Stimulated activated naive CD8-positive, alpha-beta T cell treated with anti-CD3 and anti-CD28 coated beads, Interleukin-15, Interleukin-2, amounts not matched to agents 100 U/mL and 50 U/mL, for 24 hours (primary cell): Measurements from ENCODE around the gene TAX1BP3.
"Not testable (repeated sequence)": the region's sequence is repeated elsewhere in the genome, so short reads cannot be mapped to it uniquely, and the experiment has no call there.

ENCODE experiments used
- ATAC-seq: fragments of 150-1000 bp; cut with Tn5 transposase; one replicate; pipeline ENCODE4 v1.10.0; 2021
- DNase-seq: peaks from one replicate; pipeline ENCODE4 v3.0.0; 2021

The TAX1BP3 gene, protein sequence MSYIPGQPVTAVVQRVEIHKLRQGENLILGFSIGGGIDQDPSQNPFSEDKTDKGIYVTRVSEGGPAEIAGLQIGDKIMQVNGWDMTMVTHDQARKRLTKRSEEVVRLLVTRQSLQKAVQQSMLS

DNA sequence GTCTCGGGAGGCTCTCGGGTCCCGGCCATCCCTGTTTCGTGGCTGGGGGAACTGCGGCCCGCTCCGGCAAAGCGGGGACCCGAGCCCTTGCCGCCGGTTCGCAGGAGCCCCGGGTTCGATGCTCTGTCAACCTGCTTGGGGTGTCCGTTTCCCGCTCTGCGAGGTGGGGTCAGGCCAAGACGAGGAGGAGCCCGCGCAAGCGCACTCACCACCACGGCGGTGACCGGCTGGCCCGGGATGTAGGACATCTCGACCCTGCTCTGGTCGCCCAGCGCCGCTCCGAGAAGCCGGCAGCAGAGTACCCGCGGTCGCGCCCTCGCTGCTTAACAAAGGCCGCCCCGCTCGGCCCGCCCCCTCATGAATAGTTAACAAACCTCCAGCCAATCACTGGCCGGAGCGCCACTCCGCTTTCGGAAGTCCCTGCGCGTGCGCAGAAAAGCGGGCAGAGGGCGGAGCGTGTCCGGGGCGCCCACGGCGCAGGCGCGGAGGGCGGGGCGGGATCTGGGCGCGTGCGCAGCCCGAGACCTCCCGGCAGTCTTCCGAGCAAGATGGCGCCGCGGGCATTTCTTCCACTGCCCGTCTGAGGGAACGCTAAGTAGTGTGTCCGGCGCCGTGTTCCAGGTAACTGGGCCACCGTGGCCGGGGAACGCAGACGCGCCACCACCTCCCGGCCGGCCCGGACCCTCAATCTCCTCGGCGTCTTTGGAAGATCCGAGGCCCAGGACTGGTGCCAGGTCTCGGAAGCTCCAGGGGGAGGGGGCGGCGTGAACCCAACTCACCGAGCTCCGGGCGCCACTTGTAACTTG is at the start of gene TAX1BP3, which contains the start of gene EMC6:
Gene TAX1BP3, minus strand, starts transcription at position 300 of the 806 bp plus-strand sequence. Its CDS starts 52 bp downstream, at position 248.
Gene EMC6, plus strand, starts transcription at position 534 of the 806 bp plus-strand sequence. CDS start 335 bp downstream, outside the sequence.
- DNase-seq: peak; percentile 100
- peak; percentile 95 for ATAC-seq

DNA sequence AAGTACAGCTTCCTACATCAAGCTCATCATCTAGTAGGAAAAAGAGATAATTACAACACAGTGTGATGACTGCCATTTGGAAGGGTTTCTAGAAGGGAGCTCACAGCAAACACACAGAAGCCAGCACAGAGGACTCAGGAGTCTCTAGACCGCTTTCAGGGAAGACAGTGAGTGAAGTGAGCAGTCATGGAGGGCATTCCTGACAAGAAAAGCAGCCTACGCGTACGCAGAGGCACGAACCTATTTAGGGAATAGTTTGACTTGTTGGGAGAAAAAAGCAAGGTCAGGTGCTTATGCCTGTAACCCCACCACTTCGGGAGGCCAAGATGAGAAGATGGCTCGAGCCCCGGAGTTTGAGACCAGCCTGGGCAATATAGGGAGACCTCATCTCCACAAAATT is 46.9 kb upstream of the TAX1BP3 start:
- no peak for DNase-seq
- ATAC-seq: no peak

DNA sequence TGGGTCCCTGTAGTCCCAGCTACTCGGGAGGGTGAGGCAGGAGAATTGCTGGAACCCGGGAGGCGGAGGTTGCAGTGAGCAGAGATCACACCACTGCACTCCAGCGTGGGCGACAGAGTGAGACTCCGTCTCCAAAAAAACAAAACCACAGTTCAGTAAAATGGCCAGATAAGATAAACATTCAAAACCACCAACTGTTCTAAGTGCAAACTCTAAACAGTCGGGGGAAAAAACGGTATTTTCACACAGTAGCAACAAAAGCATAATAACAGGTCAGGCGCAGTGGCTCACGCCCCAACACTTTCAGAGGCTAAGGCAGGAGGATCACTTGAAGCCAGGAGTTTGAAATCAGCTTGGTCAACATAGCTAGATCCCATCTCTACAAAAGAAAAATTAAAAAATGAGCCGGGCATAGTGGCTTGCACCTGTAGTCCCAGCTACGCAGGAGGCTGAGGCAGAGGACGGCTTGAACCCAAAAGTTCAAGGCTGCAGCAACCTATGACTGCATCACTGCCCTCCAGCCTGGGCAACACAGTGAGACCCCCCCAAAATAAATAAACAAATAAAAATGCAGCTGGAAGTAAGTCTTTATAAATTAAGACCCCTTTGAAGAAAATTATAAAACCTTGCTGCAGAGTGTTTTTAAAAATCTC is 44.6 kb upstream of the TAX1BP3 start:
- ATAC-seq (no peak), DNase-seq (no peak)

DNA sequence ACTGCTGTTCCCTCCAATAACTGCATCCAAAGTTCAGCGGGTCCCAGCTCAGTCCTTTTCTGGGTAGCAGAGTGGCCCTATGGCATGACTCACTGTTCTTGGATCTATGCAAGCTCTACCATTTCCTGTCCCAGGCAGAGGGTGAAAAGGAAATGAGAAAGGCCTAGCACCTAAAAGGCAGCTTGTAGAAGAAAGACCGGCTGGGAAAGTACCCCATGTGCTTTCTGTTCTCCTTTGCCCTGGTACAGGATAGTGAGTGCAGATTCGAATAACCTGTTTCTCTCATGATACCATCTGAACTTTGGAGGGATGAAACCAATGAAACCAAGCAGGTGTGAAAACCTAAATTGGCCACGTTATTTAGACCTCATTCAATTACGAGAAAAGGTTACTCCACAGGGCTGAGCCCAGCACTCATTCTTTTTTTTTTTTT is 42.6 kb upstream of the TAX1BP3 start:
- ATAC-seq: peak; percentile 100
- peak; percentile 69 for DNase-seq

DNA sequence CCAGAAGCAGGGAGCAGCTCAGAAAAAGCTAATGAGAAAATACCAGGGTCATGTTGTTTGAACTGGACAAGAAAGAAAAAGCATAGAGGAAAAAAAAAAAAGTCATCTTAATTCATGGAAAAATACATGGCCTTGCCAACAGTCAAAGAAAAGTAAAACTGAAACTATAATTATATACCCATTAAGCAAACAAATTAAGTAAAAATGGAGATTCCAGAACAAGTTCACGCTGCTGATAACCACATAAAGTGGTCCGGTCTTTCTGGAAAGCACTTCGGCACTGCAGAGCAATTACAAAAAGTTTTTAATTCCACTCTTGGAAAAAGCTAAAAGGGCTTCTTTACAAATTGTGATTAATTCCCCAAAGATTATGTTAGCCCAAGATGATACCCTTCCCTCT is 40.0 kb upstream of the TAX1BP3 start:
- ATAC-seq: no peak
- no peak for DNase-seq

DNA sequence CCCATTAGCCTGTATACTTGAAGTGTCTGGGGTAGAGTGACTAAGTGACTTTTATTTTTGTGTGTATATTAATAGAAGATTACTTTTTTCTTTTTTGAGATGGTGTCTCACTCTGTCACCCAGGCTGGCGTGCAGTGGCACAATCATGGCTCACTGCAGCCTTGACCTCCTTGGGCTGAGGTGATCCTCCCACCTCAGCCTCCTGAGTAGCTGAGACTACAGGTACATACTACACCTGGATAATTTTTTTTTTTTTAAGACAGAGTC is 37.3 kb upstream of the TAX1BP3 start:
- not testable (repeated sequence) for DNase-seq, ATAC-seq

- DNase-seq (no peak), ATAC-seq (no peak)
These were observed 36.7 kb upstream of the TAX1BP3 start for GRCh38 chr17:3704931-3705717.

GRCh38 chr17:3702041-3702539 is 33.7 kb upstream of the TAX1BP3 start:
- DNase-seq, ATAC-seq: not testable (repeated sequence)

GRCh38 chr17:3699951-3700350 is 31.6 kb upstream of the TAX1BP3 start:
- no peak for ATAC-seq

GRCh38 chr17:3698139-3698538 is 29.8 kb upstream of the TAX1BP3 start:
- ATAC-seq (no peak), DNase-seq (no peak)

More at GRCh38 chr17:3699951-3700350, 31.6 kb upstream of the TAX1BP3 start:
- DNase-seq: no peak

GRCh38 chr17:3697103-3697476 is 28.7 kb upstream of the TAX1BP3 start:
- ATAC-seq (no peak), DNase-seq (no peak)

GRCh38 chr17:3695723-3696411 is 27.5 kb upstream of the TAX1BP3 start, which contains the start of gene P2RX5:
P2RX5 (minus strand) TSS chr17:3696155; CDS start chr17:3696005, 150 bp downstream.
- peak; percentile 29 for ATAC-seq
- DNase-seq: peak; percentile 59

DNA sequence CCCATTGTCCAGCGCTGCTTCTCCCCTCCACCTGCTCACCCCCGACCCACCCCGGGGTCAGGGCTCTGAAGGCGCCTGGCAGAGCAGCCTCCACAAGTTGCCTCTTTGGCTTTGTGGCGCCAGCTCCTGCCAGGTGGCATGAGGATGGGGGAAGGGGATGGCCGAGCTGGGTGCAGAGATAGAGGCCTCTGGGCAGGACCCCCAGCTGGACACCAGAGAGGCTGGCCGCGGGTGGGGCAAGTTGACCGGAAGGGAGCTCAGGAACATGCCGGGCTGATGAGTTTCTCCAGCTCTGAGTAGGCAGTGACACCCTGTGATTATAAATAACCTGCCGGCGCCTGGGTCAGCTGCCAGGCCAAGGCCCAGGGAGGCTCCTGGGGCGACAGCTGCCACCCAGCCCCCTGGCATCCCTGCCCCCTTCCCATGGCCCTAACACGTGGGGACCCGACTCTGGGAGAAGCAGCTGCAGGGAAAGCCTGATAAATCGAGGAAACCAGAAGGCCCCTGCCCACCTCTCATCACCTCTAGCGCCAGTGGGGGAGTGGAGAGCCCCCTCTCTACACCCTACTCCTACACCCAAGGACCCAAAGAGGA is 26.8 kb upstream of the TAX1BP3 start:
- DNase-seq: no peak
- ATAC-seq: no peak

DNA sequence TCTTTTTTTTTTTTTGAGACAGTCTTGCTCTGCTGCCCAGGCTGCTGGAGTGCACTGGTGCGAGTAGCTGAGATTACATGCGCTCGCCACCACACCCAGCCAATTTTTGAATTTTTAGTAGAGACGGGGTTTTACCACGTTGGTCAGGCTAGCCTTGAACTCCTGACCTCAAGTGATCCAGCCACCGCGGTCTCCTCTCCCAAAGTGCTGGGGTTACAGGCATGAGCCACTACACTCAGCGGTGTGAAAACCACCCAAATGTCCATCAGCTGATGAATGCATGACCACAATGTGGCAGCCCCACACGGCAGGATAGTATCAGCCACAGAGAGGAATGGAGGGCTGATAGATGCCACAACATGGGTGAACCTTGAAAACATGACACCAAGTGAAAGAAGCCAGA is 25.5 kb upstream of the TAX1BP3 start:
- ATAC-seq (peak; percentile 72), DNase-seq (peak; percentile 70)

- DNase-seq (no peak), ATAC-seq (no peak)
These were observed 24.8 kb upstream of the TAX1BP3 start for GRCh38 chr17:3693141-3693540.

DNA sequence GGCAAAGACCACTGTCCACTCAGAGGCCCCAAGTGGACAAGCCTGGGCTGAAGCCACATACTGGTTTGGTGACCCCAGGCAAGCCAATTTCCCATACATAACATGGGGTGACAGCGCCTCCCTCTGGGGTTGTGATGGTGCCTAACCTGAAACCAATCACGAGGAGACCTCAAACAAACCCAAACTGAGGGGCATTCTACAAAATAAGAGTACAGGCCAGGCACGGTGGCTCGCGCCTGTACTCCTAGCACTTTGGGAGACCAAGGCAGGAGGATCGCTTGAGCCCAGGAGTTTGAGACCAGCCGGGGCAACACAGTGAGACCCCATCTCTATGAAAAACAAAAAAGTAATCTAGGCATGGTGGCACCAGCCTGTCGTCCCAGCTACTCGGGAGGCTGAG is 24.0 kb upstream of the TAX1BP3 start:
- no peak for ATAC-seq
- DNase-seq: no peak

DNA sequence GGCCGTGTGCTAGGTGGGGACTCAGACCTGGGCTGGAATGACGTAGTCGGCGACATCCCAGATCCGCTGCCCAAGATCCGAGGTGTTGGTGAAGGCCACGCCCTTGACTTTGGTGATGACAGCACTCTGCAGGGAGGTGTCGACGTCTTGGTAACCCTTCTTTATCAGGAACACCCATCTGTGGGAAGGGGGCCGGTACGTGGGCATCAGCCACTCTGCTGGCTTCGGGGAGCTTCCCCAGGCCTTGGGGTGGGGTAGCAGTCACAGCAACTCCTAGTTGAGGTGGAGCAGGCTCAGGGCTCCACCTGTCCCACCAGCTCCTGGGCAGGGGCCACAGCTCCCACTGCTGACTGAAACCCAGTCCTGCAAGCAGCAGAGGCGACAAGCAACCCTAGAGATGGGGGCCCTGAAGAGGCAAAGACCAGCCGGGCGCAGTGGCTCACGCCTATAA is 23.3 kb upstream of the TAX1BP3 start:
- no peak for ATAC-seq

DNA sequence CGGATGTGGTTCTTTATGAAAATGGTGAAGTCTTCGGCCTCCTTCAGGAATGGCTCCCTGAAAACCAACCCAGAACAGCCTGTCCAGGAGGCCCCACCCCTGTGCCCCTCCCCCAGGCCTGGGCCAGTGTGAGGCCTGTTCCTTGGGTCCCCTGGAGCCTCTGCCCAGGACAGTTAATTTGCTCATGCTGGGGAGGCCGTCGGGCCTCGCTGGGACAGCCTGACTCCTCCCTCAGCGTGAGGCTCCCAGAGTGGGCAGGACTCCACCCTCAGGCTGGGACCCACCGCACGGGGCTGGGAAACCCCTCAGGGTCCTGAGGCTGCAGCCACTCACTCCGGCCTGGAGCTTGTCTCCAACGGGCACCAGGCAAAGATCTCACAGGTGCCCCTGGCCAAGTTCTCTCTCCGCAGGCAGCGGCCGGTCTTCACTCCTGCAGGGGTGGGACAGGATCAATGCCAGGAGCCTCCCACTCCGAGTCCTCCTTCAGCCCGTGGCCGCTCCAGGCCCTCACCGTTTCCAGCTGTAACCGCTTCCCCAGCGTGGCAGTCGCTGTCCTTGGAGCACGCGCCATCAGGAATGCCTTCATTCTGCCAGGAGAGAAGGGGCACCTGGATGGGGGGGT is 21.8 kb upstream of the TAX1BP3 start:
- DNase-seq: no peak
- ATAC-seq: no peak

More for the DNA sequence above, 23.3 kb upstream of the TAX1BP3 start:
- DNase-seq: no peak

- no peak for DNase-seq
- no peak for ATAC-seq
These were observed 21.1 kb upstream of the TAX1BP3 start for GRCh38 chr17:3689262-3690093.

GRCh38 chr17:3688852-3689261 is 20.5 kb upstream of the TAX1BP3 start:
- ATAC-seq (no peak), DNase-seq (no peak)
